HG03378 (cell line): ENCODE measurements around the gene AK8.

Source experiments
- ATAC-seq: cut with Tn5 transposase; IDR thresholded peaks from one replicate; pipeline ENCODE4 v1.9.1; 2021; ENCODE audit warnings: mild to moderate bottlenecking, moderate library complexity; ENCODE audit not compliant: unreplicated experiment

The AK8 gene

DNA sequence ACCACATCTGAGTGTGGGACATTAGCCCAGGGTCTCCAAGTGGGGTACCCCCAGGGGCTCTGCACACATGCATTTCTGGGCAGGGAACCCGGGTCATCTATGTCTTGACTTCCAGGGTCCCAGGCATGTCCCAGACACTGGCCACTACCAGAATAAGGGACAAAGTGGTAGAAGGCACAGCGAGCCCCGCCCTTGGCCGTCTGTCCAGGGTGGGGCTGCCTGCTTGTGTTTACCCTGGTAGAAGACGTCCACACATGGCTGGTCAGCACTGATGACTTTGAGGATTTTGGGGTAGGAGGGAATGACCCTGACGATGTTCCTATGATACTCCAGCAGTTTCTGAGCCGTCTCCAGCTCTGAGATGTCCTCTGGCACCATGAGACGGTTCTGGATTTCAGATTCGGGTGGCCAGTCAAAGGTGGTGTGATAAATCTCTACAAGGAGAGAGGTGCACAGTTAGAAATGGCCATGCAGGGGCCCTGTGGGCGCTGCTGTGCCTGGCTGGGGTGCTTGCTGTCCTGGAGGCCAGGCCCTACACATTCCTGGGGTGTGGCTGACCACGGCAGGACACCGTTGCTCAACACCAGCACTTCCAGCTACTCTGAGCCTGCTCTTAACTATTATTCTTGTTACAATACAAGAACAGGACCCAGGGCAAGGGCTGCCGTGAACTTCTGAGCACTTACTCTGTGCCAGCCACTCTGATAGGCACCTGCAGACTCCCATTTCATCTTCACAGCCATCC, 51.3 kb downstream of the AK8 start:
- ATAC-seq, result no peak

DNA sequence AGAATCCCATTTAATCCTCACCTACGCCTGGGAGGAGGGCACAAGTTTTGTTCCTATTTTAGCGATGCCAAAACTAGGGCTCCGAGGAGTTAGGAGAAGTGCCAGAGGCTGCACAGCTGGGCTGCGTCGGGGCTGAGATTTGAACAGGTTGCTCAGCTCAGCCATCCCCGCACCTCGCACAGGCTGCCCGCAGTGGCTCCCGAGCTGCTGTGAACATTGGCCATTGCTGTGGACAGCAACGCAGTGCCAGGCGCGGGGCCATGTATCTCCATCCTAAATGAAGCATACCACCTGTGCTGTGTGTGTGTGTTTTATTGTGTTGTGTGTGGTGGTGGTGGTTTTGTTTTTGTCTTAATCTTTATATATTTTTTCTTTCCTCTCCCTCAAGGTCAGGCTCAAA, 52.0 kb downstream of the AK8 start:
- ATAC-seq, result no peak

DNA sequence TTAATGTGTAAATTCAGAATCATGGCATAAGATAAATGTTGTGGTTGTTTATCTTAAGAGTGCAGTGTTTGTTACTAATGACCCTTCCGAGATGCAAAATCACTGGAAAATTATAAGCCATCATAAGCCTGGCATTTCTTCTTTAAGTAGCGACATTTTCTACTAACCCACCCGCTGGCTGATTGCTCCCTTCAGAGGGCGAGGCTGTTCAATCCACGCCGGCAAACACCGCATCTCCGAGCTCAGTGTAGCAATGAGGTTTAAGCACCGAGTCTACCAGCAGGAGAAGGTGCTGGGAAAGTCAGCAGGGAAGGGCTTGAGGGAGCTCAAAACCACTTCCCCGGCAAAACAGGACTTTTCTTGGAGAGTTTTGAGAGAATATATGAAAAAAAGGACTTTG, 52.7 kb downstream of the AK8 start:
- no peak for ATAC-seq

DNA sequence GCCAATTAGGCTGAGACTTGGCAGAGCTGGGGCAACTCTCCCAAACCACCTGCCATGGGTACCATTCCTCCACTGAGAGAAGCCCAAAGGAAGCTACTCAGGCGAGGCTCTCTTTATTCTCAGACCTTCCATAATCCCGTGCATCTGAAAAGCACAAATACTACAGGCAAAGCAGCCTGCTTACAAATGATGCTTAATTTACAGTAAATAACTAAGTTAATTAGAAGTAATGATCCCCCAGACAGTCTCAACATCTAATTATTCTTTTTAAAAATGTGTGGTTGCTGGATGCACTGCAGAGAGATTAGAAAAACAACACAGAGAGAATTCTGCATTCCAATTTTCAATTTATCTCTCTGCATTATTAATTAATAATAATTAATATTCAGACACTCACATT, 53.1 kb downstream of the AK8 start:
- ATAC-seq, result no peak

DNA sequence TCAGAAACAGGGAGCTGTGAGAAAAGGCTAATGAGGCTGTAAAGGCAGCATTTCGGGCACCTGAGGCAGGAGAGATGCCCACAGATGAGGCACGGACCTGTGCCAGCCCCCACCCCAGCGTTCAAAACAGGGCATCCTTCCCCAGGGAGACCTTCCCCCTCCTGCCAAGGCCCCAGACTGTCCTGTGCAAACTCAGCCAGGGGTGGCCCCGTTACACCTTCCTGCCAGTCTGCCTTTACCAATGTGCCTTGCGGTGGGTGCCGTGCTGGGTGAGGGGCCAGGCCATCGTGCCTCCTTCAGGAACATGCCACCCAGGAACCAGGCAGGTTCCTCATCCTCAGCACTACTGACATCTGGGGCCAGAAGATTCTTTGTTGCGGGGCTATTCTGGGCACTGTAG, 53.9 kb downstream of the AK8 start:
- ATAC-seq, result no peak

DNA sequence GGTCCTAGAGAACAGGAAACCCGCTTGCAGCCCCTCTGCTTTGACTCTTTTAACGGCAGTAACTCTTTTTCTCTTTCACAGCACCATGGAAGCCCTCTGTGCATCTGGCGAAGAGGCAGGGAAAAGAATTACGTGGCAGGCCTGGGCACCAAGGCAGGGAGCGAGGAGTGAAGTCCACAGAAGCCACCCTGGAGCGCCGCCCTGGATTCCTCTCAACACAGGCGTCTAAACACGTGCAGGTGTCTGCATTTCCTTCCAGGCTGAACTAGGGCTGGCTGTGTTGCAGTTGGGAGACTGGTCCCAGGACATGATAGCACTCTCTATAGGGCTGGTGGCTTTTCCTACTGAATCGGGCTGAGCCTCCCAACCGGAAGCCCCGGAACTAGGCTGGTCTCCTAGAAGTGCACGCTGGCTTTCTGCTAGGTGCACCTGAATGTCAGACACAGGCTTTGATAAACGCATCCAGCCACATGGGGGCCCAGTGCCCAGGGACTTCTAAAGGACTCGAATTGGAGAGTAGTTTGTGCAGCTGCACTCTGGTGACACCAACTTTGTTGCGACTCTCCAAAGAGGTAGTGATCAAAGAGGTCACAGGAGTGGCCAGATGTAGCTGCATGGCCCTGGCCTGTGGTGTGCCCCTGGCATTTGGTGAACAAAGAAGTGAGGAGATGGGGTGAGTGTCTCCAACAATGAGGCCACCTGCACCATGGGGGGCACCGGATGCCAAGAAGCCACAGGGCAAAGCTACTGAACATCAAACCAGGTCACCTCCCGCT, 54.5 kb downstream of the AK8 start:
- no peak for ATAC-seq

DNA sequence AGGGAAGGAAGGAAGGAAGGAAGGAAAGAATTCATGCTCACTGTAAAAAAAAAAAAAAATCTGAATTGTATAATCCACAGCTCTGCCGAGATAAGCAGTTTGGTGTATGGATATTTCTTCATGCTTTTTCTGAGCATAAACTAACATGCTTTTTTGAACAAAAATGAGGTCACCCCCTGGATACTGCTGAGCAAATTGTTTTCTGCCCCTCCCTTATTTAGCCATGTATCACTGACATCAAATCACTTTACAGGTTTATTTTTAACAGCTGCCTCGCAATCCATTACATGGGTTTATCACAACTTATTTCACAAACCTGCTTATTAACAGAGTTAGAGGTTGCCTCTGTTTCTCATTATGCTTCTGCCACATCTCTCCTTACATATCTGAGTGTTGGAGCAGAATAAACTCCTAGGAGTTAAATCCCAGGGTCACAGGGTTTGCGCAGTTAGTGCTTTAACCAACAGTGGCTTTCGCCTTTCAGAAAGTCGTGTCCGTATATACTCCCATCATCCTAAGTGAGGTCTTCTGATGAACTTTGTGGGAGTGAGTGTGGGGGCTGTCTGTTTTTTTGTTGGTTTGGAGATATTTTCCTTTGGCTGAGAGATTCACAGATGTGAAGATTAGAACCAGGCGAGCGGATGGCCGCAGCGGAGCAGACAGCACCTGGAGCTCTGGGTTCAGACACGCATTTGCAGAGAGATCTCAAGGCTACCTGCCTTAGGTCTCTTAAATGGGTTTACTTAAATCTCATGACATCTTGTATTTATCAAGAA, 57.7 kb downstream of the AK8 start:
- ATAC-seq, result no peak

DNA sequence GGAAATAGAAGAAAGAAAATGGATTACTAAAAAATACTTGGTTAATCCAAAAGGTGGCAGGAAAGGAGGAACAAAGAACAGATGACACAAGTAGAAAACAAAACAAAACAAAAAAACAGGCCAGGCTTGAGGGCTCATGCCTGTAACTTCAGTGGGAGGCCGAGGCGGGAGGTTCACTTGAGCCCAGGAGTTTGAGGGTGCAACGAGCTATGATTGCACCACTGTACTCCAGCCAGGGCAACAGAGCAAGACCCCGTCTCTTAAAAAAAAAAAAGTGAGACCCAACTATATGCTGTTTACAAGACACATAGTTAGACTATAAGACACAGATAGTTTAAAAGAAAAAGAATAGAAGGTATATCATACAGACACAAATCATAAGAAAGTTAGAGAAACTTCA, 59.5 kb downstream of the AK8 start:
- ATAC-seq, result no peak

DNA sequence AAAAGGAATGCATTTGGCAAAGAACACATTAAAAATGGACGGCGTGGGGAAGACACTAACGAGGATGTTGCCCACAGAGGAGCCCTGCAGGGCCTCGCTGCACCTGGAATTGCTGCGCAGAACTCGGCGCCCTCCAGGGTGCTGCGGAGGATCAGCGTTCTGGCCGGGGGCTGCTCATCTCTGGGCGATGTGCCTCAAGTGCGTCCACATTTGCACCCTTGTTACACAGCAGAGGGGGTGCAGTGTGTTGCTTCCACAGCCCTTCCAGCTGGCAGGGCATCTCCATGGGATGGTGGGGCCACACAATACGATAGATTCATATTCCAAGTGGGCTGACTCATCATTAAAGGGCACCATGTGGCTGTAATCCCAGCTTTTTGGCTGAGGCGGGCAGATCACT, 63.1 kb downstream of the AK8 start:
- no peak for ATAC-seq

DNA sequence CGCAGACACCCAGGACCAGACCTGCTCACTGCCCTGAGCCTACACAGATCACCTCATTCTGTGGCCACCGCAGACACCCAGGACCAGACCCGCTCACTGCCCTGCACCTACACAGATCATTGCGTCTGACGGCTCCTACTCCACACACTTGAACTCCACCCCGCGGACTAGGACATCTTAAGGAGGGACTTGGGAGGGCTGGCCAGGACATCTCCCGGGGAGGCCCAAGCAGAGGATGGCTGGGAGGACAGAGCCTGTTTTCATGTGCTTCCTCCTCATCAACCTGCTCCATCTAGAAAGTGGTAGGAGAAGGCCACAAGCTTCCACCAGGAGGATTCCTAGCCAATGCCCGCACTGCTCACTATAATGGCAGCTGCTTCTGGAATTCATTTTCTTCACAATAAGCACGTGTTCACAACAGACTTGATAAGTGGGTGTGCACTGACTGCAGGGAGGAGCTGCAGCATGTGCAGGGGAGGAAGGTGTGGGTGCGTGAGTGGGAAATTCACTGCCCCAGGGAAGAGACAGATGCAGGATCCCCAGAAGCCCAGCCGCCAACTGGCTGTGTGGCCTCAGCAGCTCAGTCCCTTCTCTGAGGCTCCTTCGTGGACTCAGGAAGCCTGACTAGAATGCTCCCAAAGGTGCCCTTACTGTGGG, 64.8 kb downstream of the AK8 start:
- ATAC-seq, result no peak

DNA sequence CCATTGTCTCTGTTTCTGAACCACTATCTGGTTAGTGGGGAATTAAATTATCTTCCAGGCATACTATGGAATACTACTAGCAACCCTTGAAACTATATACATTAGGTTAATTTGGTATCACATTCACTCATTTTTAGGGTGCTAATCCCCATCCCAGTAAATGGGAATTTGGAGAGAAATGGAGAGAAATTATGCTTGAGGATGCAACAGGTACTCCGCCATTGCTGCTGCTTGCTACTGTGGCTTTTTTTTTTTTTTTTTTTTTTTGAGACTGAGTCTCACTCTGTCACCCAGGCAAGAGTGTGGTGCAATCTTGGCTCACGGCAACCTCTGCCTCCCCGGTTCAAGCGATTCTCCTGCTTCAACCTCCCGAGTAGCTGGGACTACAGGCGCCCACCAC, 66.1 kb downstream of the AK8 start:
- ATAC-seq, result no peak

DNA sequence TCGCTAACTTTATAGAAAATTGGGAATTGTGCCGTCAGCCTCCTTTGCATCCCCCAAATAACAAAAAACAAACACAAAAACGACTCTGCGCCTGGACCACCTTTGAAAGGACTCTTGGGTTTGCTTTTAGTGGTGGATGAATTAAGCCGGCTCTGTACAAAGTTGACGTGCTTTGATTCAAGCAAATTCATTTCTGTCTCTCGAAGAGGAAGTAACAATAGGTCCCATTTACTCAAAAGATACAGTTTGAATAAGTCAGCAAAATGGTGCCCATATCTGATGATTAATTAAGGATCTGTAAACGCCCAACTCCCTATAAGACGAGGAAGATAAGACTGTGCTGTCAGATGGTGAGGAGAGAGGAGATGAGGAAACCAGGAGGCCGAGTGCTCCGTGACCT, 67.8 kb downstream of the AK8 start:
- no peak for ATAC-seq

DNA sequence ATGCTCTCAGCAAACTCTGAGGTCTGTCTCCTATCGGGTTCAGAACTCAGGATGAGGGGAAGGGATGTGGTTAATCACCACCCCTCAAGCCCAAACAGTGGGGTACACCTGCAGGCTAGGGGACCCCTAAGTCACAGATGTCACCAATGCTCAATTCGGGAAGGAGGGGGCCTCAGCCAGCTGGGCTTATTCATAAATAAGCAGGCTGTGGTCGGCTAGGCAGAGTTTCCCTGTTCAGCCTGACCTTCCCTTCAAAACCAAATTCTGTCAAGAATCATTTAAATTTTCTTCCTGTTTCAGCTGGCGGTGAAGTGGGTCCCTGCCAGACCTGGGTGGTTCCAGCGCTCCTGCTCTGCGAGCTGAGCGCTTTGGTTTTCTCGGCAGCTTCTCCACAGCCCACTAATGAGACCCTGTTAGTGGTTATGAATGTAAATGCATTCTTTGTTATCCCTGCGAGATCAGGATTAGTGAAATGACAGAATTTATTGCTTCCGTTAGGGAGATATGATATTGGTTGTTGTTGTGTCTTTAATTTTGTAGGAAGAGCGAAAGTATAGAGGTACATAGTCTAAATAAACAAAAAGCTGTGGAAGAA, 68.3 kb downstream of the AK8 start:
- no peak for ATAC-seq

DNA sequence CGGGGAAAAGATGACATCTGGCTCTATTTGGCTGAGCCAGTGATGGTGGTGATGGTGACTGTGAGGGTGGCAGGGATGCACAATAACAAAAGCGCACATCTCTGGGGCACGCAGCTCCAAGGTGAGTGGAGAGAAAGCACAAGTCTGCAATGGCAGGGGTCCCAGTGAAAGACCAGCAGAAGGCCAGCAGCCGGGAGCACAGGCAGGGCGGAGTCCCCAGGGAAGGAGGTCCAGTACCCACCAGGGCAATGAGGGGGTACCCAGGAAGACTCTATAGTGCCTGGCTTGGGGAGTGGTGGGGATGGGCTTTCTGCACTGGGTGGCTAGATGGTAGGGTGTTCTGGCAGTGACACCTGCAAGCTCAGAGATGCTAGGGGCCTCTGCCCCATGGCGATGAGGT, 69.4 kb downstream of the AK8 start:
- no peak for ATAC-seq

DNA sequence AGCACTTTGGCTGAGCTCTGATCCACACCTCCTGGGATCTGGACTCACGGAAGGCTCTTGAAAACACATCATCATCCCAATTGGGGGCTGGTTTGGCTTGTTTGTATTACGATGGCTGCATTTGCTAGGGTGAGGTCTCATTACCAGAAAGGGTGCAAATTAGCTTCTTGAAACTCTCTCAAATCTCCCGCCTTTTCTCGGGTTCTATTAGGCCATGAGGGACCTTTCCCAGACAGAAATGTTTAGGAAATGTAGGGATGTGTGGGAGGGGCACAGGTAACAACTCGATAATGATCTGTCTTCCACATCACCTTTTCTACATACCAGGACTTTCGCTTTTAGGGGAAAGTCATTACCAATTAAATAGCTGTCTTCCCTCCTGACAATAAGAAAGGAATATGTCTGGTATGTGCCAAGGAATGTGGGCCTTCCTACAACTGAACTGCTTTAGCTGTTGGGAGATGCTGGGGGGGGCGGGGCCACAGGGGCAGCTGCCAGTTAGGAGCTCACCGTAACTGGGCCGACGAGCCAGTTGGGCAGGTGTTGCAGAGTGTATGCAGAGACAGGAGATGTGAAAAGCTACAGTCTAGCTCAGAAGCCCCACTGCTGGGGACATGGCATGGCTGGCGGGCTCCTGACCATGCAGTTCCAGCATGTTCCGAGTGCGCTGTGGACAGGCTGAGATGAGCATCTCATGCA, 71.2 kb downstream of the AK8 start:
- no peak for ATAC-seq

DNA sequence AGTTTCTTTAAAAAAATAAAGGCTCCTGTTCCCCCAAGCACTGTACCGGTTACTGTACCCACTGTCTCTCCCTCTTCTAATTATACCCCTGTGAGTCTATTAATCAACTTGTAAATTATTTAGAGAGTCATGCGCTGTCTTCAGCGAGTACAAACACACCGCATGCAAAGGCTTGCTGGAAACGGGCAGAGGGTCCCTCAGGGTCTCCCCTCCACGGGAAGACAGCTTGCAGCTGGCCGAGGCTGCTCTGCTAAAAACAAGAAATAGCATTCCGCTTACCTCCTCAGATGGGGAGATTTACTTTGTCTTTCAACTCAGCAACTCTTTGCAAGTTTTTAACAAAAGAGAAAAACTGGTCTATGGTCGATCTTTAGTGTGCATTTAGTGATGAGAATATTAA, 71.8 kb downstream of the AK8 start:
- no peak for ATAC-seq

DNA sequence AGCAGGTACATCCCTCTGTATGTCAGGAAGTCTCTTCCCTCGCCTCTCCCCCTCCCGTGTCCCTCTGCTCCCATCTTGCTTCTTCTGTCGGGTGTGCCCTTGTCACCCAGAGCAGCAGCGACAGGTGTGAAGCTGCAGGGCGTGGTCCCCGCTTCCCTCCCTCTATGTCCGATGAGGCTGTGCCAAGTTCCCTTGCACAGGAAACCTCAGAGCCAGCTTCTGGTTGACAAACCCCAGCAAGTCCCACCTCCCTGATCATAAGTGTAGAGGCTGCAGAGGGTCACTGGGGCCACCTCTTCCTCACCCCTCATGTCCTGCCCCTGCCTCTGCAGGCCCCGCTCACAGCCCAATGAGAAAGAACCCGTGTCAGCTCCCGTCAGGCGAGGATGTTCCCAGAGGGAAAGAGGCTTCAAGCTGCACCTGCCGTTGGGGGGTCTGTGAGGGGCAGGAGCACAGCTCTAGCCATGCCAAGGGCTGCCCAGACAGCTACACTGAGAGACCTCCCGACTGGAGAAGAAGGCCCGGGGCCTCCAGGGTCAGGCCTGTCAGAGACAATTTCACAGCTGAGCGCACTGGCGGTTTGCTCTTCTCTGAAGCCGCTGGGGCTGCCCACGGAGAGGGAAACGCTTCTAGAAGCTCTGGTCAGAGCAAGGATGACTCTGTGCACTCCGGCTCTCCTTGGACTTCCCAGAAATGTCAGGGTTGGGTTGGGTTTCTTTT, 73.3 kb downstream of the AK8 start:
- no peak for ATAC-seq

DNA sequence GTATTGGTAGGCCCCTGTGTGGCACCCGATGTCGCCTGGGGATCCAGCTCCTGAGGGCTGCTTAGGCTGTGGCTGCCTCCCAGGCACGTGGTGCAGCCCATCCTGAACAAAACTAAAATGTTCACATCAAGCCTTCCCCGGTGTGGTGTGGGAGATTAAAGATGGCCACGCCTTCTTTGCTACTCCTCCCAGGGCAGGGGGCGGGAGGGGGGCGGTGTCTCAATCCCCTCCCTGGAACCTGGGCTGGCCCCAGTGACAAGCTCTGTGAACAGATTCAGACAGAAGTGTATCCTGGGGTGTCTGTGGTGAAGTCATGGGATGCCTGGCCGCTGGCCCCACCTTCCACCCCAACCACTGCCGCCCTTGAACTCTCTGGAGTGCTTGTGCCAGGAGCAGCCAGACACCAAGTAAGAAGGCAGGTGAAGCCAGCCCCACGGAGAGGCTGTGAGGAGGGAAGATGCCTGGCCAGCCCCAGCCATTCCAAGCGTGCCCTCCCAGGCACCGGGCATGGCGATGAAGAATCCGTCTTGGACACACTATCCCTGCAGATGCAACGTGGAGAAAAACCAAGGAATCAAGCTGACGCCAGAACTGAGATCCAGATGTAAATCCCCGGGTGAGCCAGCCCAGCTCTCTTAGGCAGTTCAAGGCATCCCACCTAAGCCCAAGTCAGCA, 75.8 kb downstream of the AK8 start:
- ATAC-seq, result no peak

DNA sequence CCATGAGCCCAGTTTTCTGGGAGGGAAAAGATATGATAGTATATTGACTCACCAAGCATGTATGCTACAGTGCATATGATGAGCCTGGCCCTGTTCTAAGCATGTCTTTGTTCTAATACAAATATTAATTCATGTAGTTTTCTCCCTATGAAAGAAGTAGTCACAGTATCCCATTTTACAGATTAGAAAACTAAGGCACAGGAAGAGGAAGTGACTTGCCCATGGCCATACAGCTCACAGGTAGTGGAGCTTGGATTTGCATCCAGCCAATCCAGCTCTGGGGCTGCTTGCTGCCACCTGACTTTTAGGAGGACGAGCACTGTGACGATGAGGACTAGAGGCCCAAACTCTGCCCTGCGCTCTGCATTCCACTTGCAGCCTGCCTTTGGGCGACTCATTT, 76.4 kb downstream of the AK8 start:
- ATAC-seq, result no peak
